Stimulated activated naive CD4-positive, alpha-beta T cell (primary cell): ENCODE measurements around the gene CDH6.

Experiments used
- DNase-seq, 6 experiments: peaks; one replicate each; lab custom pipeline; 2025; lab: John Stamatoyannopoulos, UW

The CDH6 gene

DNA sequence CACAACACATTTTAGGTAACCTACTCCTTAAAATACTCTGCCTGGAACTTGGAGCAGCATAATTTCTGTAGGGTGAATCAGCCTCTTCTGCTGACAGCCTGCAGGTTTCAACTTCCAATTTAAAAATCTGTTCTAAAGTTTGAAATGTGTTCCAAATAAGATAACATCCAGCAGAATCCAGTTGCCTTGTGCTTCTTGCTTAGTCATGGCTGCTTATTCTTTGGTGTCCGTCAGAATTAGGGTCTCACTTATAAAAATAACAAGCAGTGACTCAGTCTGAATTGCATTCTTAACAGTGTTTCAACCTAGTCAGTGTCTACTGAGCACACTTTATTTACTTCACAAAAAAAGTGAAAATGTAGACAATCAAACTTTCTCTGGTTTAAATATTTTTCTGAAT is 3.7 kb downstream of the CDH6 start:
- no peak for DNase-seq

DNA sequence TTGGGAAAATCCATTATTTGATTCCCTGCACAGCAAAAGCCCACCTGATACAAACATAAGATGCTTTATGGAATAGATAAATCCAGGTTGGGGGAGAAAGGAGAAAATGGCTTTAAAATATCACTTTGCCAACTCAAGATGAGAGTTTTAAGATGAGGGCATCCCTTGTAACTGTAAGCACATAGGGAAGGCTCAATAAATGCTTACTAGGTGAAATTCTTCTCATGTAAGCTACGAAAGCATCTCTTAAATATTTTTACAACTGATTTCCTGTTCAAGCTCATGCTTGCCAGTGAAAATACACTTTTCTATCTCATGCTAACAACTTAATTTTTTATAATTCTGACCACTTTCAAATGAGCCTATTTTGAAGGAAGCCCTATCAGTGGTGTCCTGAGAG is 11.5 kb downstream of the CDH6 start:
- no peak for DNase-seq

DNA sequence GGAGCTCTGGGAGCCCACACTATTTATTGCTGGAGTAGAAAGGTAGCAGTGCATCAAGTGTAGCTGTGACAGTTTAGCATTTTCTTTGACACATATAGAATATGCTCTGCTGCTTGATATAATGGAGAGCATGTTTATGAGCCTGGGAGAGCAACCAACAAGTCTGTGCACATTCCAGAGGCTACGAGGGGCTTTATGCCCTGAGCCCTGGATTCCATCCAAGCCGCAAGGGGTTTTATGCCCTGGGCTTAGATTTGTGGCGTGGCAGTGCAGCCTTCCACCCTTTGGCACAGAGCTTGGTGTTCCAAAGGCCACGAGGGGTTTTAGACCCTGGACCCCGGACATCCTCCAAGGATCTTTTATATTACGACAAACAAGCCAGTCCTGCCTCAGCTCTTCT is 14.6 kb downstream of the CDH6 start:
- no peak for DNase-seq

DNA sequence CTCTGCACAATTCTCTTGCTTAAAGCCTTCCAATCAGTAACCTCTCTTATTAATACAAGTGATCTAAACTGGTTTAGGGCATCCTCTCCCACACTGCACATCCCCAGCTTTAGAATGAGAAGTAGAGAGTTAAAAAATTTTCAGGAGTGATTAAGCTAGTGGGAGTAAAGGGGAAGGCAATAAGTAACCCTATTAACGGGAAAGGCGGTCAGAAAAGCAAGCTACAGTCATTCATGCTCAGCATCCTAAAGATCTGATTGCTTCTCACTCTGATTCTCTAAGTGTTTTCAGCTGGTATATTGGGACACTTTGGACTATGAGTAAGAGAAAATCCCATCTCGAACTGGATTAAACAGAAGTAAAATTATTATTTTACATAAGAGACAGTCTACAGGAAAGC is 15.8 kb downstream of the CDH6 start:
- no peak for DNase-seq

- DNase-seq, result no peak
These were observed 17.6 kb downstream of the CDH6 start for GRCh38 chr5:31211098-31211497.

GRCh38 chr5:31213257-31213656 is 19.8 kb downstream of the CDH6 start:
- no peak for DNase-seq

GRCh38 chr5:31213705-31214121 is 20.2 kb downstream of the CDH6 start:
- DNase-seq, result no peak

DNA sequence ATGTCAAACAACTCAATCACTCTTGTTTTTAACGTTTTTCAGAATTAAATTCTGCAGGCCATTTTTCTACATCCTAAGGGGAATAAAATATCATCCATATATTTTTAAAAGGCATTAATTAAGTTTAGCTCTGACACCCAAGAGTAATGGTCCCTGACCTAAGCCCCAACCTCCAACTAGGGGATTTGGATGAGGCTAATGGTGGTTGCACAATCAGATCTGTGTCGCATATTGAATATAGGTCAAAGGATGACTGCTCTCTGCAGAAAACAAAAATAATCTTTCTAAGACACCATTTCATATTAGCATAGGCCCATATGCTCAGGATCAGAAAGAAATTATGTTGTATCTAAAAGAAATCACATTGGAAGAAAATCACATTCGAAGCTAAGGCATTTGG is 20.7 kb downstream of the CDH6 start:
- no peak for DNase-seq

DNA sequence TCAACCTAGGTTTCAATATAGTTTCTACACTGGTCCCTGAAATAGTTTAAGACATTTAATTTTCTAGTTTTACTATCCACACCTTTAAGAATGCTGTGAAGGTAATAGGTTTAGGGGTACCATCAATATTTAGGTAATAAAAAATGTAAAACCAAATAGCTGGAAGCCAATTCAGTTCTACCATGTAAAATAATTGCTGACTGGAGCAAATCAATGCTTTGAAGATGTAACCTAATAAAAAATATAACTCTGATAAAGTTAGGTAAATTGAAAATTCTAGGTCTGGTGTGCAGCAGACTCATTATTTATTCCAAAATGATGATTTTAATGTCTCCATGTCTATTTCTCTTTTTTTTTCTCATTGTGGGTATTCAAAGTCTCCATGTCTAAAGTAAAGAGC is 21.8 kb downstream of the CDH6 start:
- no peak for DNase-seq

DNA sequence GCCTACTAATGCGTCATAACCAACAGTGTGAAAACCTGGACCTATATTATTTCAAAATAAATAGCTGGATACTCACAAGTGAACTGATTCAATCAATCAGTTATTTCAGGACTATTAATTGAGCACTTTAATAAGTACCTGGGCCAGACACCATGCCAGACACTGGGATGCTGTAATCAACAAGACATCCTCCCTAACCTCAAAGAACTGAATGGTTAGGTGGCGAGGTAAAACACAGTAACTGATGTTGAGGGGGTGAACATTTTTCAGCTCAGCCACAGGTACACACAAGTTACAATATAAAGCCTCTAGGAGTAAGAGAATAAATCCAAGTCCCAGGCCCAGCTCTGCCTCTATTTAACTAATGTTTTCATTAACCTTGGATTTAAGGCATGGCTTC is 24.0 kb downstream of the CDH6 start:
- no peak for DNase-seq

GRCh38 chr5:31218978-31219377 is 25.5 kb downstream of the CDH6 start:
- no peak for DNase-seq

GRCh38 chr5:31221001-31221400 is 27.5 kb downstream of the CDH6 start:
- DNase-seq, result no peak

GRCh38 chr5:31225118-31225517 is 31.6 kb downstream of the CDH6 start:
- DNase-seq, result no peak

- DNase-seq, result no peak
These were observed 32.1 kb downstream of the CDH6 start for GRCh38 chr5:31225613-31226012.

DNA sequence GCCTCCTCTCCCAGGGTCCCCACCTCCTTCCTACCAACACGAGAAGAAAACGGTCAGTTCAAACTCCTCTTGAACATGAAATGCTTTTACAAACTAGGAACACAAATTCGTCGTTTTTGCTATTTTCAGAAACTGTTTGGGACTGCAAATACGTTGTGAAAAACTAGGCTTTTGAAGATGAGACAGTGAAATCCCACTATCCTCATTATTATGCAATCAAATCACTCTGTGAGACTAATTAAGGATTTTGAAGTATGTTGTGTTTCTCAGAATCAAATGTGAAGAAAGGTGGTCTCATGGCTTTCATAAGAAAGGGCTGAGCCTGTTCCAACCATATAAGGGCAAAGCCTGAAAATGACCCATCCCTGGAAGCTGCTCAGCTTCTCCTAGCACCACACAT is 33.2 kb downstream of the CDH6 start:
- no peak for DNase-seq

GRCh38 chr5:31229266-31229665 is 35.8 kb downstream of the CDH6 start:
- no peak for DNase-seq

DNA sequence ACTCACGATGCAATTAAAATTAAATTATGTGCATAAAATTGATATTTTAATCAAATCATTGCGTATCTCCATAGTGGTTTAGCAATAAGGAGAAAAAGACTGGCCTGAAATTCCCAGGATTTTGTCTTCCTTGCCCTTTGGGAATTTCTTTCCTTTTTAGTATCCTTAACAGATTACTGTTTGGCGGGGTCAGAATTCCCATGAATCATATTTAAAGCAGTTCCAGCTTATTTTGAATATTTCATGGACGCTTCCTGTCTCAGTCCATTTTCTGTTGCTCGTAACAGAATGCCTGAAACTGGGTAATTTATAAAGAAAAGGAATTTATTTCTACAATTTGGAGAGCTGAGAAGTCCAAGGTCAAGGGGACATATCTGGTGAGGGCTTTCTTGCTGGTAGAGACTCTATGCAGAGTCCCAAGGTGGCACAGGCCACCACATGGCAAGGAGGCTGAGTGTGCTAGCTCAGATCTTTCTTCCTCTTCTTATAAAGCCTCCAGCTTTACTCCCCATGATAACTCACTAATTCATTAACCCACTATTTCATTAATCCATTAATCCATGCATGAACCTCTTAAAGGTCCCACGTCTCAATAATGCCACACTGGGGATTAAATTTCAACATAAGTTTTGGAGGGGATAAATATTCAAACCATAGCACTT is 37.8 kb downstream of the CDH6 start:
- DNase-seq, result no peak

GRCh38 chr5:31232273-31232888 is 38.9 kb downstream of the CDH6 start:
- DNase-seq, result no peak

DNA sequence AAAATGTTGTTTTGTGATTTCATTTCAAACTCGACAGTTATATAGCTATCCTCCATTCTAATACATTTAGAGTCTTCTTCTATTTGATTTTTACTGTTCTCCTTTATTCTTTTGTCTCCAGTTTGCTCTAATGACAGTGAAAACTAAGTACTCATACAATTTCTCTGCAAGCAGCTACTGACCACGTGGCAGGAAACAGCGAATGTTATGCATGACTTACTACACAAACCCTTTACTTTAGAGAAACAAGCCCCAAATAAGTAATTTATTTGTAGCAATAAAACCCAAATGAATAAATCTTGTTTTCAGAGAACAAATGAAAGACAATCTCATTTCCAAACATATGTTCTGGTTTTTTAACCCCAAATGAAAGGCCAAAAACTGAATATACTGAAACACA is 41.9 kb downstream of the CDH6 start:
- no peak for DNase-seq

GRCh38 chr5:31236339-31236738 is 42.9 kb downstream of the CDH6 start:
- no peak for DNase-seq

GRCh38 chr5:31237174-31237573 is 43.7 kb downstream of the CDH6 start:
- DNase-seq, result no peak

DNA sequence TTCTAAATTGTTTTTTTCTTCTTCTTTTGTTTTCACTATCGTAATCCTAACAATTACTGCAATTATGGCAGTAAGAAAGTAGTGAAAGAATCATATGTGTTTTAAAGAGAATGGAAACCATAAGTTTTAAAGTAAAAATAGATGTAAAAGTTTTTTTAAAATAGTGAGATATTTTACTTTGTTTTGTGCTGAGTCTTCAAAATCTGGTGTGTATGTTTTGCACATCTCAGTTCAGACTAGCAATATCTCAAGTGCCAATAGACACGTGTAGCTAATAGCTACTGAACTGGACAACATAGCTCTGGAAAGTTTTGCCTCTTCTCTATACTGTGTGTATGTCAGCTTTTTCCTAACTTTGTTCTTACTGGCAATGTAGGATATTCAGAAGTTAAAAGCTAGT is 45.0 kb downstream of the CDH6 start:
- no peak for DNase-seq

GRCh38 chr5:31244921-31245320 is 51.4 kb downstream of the CDH6 start:
- no peak for DNase-seq

GRCh38 chr5:31247381-31247780 is 53.9 kb downstream of the CDH6 start:
- DNase-seq, result no peak
